ENCODE results near the gene MLEC.

DNA sequence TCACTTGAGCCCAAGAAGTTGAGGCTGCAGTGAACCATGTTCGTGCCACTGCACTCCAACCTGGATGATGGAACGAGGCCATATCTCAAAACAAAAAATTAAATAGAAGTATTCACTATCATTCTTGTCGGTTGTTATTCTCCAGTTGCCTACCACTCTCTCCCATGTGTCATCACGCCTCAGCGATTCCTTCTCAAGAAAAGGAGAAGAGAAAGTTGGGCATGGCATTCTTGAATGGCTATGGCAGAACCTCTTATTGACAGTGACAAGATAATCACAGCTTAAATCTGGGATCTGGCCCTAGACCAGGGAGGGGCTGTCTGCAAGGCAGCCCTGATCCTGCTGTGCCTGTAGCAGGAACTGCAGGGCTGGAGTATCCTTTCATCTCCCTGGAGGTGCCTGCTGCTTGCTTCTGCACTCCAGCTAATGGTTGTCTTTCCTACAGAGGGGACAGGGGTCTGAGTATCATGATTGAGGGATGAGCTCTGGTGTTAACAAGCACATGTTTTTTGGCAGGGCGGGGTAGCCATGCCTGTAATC is 12.8 kb upstream of the MLEC start:
- no peak for TF ChIP-seq POLR2A (IDR thresholded peaks at IDR 0.05; ENCODE audit: low read length)
- no peak for TF ChIP-seq GATA1 (IDR thresholded peaks at IDR 0.05; ENCODE audit: low read depth, low read length)
